Measurements from ENCODE around the gene SH3GLB1. TPM values are rescaled to one million over a fixed set of nuclear protein-coding genes. Genes with fewer than 3 reads are reported as not detected.
A peak's percentile ranks its signal among the peaks of the same experiment; 100 is the strongest.

The SH3GLB1 gene
- total RNA-seq, 4 donors from 2014 or later = 56.2 to 73.1 (median 61.8) TPM

DNA sequence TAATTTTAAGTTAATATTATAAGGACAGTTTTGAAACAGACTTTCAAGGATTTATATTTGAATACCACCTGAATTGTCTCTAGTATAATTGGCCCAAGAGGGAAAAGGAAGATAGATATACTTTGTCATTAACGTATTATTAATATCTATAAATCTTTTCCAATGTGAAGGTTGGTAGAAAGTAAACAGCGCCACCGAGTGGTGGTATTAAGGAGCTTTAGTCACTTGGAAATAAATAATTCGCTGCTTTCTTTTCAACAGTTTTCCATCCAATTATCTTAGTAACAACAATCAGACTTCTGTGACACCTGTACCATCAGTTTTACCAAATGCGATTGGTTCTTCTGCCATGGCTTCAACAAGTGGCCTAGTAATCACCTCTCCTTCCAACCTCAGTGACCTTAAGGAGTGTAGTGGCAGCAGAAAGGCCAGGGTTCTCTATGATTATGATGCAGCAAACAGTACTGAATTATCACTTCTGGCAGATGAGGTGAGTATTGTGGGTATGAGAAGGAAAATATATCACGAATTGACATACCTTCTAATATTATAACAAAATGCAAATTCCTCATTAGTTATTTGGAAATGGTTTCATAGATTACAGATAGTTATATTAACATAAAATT is 37.7 kb downstream of the SH3GLB1 start:
- intact Hi-C loops (cut with DNase I) = no loop called here
- Histone ChIP-seq H3K4me3 (no peak overlapping the region), H3K4me1 (peaks cover 4 to 14% (median 10%) of the 10 kb centered on the region in 4 donors), H3K27ac (replicated peaks in 1 of 4) (no peak overlapping the region), H3K27me3 (no peaks in the 10 kb centered on the region), H3K36me3 (peaks cover 18 to 79% (median 58%) of the 10 kb centered on the region in 4 donors), H3K9me3 (no peaks in the 10 kb centered on the region)
- 49% methylated on average over 6 of the region's 6 CpGs for WGBS
- TF ChIP-seq POLR2A (IDR thresholded peaks at IDR 0.05; ENCODE audit: low read depth) (no peak), EP300 (IDR thresholded peaks at IDR 0.05) (no peak), POLR2AphosphoS5 (IDR thresholded peaks at IDR 0.05) (no peak)
- TF ChIP-seq, protein P1, sequence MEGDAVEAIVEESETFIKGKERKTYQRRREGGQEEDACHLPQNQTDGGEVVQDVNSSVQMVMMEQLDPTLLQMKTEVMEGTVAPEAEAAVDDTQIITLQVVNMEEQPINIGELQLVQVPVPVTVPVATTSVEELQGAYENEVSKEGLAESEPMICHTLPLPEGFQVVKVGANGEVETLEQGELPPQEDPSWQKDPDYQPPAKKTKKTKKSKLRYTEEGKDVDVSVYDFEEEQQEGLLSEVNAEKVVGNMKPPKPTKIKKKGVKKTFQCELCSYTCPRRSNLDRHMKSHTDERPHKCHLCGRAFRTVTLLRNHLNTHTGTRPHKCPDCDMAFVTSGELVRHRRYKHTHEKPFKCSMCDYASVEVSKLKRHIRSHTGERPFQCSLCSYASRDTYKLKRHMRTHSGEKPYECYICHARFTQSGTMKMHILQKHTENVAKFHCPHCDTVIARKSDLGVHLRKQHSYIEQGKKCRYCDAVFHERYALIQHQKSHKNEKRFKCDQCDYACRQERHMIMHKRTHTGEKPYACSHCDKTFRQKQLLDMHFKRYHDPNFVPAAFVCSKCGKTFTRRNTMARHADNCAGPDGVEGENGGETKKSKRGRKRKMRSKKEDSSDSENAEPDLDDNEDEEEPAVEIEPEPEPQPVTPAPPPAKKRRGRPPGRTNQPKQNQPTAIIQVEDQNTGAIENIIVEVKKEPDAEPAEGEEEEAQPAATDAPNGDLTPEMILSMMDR (IDR thresholded peaks at IDR 0.05) = peak; percentile 50 to 67 (median 60)
- DNase-seq (ENCODE audit: extremely low spot score) = no peak

DNA sequence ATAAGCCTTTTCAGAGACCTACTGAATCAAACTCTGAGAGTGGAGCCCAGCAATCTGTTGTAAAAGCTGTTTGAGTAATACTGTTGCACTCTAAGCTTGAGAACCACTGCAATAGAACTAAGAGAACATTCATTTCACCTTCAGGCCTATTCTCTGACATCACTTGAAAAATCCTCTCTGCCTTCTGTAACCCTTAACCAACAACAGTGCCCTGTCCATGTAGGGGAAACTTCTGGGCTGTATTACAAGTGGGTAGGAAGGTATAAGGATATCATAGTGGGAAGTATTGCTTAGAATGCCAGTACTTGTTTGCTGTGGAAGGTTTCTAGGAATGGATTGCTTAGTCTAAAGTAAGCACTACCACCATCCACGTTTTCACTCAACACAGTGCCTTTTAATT is 42.9 kb downstream of the SH3GLB1 start:
- peaks cover 10 to 43% (median 31%) of the 10 kb centered on the region in 4 donors for H3K36me3 ChIP-seq
- WGBS = 20% methylated on average over 1 of the region's 1 CpG
- no peak overlapping the region for H3K4me3 ChIP-seq
- H3K4me1 ChIP-seq = no peaks in the 10 kb centered on the region
- intact Hi-C loops (cut with DNase I) = no loop called here
- H3K27ac ChIP-seq (replicated peaks in 1 of 4) = no peak overlapping the region
- TF ChIP-seq POLR2A (IDR thresholded peaks at IDR 0.05; ENCODE audit: low read depth) (no peak), EP300 (IDR thresholded peaks at IDR 0.05) (no peak), POLR2AphosphoS5 (IDR thresholded peaks at IDR 0.05) (no peak)
- TF ChIP-seq, protein P1 (IDR thresholded peaks at IDR 0.05) = no peak
- no peak for DNase-seq (ENCODE audit: extremely low spot score)
- no peaks in the 10 kb centered on the region for H3K27me3 ChIP-seq
- H3K9me3 ChIP-seq = no peaks in the 10 kb centered on the region

DNA sequence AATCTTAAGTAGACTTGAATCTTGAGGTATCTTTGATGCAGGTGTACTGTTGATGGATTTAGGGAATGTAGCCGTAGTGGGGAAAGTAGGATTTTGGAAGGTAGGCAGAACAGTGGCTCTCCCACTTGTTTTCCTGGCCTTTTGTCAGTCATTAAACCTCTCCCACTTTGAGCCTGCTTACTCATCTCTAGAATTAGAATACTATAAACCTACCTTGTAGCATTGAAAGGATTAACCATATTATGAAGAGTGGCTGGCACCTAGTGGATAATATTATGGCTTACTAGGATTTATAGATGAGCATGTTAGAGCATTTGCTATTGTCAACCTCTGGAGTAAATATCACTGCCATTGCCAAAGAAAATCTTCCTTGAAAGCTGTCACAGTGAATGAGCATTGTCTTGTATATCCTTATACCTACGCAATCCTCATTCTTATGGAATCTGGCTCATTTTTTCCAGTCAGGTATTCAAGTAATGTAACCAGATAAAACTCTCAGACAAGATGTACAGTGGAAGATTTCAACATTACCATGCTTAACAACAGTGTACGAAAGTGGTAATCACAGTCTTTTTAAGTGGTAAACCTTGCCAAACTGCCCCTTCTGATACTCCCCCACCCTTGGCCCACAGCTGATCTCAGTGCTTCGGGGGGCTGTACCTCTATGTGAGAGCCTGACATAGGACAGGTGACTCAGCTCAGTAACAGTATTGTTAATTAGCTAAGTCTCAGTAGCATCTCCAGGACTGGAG is 44.4 kb downstream of the SH3GLB1 start:
- intact Hi-C loops (cut with DNase I) = no loop called here
- no peaks in the 10 kb centered on the region for H3K9me3 ChIP-seq
- WGBS = 89% methylated on average over 4 of the region's 4 CpGs
- TF ChIP-seq EP300 (IDR thresholded peaks at IDR 0.05) (no peak), POLR2A (IDR thresholded peaks at IDR 0.05; ENCODE audit: low read depth) (no peak), POLR2AphosphoS5 (IDR thresholded peaks at IDR 0.05) (no peak)
- TF ChIP-seq, protein P1 (IDR thresholded peaks at IDR 0.05) = no peak
- no peaks in the 10 kb centered on the region for H3K27me3 ChIP-seq
- H3K4me3 ChIP-seq = no peak overlapping the region
- peaks cover 4 to 28% (median 17%) of the 10 kb centered on the region in 4 donors for H3K36me3 ChIP-seq
- DNase-seq (ENCODE audit: extremely low spot score) = no peak
- no peak overlapping the region for H3K27ac ChIP-seq (replicated peaks in 1 of 4)
- no peaks in the 10 kb centered on the region for H3K4me1 ChIP-seq

DNA sequence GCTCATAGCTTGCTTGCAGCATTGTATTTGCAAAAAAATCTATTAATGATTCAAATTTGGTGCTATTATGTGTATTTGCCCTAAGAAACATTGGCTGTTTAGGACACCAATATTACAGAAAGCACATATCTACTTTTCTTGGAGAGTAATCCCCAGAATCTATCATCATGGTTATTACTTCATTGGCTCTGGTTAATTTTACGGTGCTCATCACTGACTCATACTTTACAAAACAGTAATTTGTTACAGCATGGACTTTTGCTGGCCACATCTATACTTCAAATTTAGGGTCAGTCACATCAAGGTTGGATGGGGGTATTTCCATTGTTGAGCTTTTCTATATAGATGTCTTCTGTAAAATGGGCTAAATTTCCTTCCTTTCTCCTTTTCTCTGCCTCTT is 45.7 kb downstream of the SH3GLB1 start:
- no peak overlapping the region for H3K27ac ChIP-seq (replicated peaks in 1 of 4)
- H3K9me3 ChIP-seq = no peaks in the 10 kb centered on the region
- H3K4me1 ChIP-seq = no peaks in the 10 kb centered on the region
- H3K36me3 ChIP-seq = peaks cover 0 to 16% (median 11%) of the 10 kb centered on the region in 4 donors
- H3K4me3 ChIP-seq = no peak overlapping the region
- DNase-seq (ENCODE audit: extremely low spot score) = no peak
- 76% methylated on average over 1 of the region's 1 CpG for WGBS
- intact Hi-C loops (cut with DNase I) = no loop called here
- no peak for TF ChIP-seq POLR2AphosphoS5 (IDR thresholded peaks at IDR 0.05)
- TF ChIP-seq, protein P1 (IDR thresholded peaks at IDR 0.05) = no peak
- peaks cover 0 to under 1% (median 0%) of the 10 kb centered on the region in 4 donors for H3K27me3 ChIP-seq

Data from esophagus muscularis mucosa (tissue), 4 donors.